ENCODE data around the gene CBX3.
"Not testable (repeated sequence)": the region's sequence is repeated elsewhere in the genome, so short reads cannot be mapped to it uniquely, and the experiment has no call there.

The CBX3 gene

DNA sequence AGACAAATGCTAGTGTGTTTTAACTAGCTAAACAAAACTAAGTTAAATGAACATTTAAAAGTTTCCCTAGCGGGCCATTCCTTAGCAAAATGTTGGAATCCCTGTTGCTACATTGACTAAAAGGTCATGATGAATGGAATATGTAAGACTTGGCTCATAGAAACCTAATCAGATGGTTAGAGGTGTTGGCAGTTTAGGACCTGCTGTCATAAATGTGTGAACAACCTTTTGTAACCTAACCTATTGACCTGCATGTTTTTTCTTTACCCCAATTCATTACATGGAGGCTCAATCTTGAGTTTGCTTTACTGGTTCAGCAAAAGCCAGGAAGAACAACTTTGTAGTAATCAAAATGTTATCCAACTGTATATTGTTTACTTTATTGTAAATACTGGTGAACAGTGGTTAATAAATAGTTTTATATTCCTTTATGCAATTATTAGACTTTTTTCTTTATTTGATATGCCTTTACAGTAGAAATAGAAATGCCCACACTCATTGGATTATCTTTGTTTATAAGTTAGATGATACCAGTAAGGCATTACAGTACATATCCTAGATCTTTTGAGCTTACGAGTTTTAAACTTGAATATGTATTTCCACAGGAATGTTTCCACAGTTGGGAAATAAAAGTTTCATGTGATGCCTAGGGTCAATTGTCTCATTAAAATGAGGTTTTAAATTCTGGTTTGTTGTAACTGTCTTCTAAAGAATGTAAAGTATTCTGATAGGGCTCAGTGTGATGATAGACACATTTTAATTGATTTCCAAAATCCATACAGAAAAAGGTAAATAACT lies 11.6 kb downstream of the CBX3 start:
- H3K9me3 ChIP-seq (ENCODE audit: low read length) = no peaks in the 10 kb centered on the region
- H3K27me3 ChIP-seq (ENCODE audit: insufficient read depth, low read length) = no peaks in the 10 kb centered on the region
- H3K4me3 ChIP-seq (ENCODE audit: low read length) = no peak overlapping the region
- peaks cover 2% of the 10 kb centered on the region for H3K4me1 ChIP-seq (ENCODE audit: insufficient read depth, low read length)
- peaks cover 51% of the 10 kb centered on the region for H3K36me3 ChIP-seq (ENCODE audit: insufficient read depth, low read length)
- H2AFZ ChIP-seq (ENCODE audit: low read depth, low read length) = no peak overlapping the region

DNA sequence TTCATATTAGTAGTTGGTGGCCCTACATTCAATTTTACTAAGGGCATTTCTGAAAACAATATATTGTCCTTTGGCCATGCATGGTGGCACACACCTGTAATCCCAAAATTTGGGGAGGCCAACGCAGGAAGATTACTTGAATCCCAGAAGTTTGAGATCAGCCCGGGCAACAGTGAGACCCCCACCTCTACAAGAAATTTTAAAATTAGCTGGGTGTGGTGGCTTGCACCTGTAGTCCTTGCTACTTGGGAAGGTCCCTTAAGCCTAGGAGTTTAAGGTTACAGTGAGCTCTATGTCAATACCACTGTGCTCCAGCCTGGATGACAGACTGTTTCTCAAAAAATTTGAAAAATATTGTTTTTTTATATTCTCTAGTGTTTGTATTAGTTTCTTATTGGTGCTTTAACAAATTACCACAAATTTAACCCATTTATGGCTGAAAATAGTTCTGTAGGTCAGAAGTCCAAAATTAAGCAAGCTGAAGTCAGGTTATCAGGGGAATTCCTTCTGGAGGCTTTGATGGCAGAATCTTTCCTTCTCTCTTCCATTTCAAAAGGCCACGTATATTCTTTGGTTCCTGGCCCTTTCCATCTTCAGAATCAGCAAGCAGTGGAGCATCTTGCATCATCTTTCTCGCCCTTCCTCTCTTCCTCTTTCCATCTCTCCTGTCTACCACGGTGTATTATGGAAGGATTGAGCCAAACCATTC lies 12.4 kb downstream of the CBX3 start:
- Histone ChIP-seq H3K4me3 (ENCODE audit: low read length) (no peak overlapping the region), H3K9me3 (ENCODE audit: low read length) (no peaks in the 10 kb centered on the region), H3K36me3 (ENCODE audit: insufficient read depth, low read length) (peaks cover 44% of the 10 kb centered on the region), H3K27me3 (ENCODE audit: insufficient read depth, low read length) (no peaks in the 10 kb centered on the region), H3K4me1 (ENCODE audit: insufficient read depth, low read length) (peaks cover 2% of the 10 kb centered on the region), H2AFZ (ENCODE audit: low read depth, low read length) (no peak overlapping the region)

DNA sequence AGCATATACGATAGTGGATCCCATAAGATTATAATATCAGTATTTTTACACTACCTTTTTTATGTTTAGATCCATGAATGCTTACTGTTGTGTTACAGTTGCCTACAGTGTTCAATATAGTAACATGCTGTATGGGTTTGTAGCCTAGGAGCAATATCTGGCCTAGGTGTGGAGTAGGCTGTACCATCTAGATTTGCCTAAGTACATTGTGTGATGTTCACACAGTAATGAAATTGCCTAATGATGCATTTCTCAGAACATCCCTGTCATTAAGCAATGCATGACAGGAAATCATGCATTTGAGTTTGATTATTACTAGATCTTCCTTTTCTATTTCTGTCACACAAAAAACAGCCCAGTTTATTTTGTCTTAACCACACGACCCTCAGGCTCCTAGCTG lies 14.5 kb downstream of the CBX3 start:
- no peak overlapping the region for H3K4me3 ChIP-seq (ENCODE audit: low read length)
- H3K9me3 ChIP-seq (ENCODE audit: low read length) = no peaks in the 10 kb centered on the region
- no peaks in the 10 kb centered on the region for H3K27me3 ChIP-seq (ENCODE audit: insufficient read depth, low read length)

DNA sequence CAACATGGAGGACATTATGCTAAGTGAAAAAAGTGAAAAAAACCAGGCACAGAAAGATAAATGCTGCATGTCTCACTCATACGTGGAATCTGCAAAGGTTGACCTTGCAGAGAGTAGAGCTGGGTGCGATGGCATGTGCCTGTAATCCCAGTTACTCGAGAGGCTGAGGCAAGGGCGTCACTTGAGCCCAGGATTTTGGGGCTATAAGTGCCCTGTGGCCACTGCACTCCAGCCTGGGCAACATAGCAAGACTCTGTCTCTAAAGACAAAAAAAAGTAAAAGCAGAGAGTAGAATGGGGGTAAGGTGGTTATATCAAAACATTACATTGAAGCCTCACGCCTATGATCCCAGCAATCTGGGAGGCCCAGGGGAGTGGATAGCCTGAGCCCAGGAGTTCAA lies 22.8 kb downstream of the CBX3 start:
- Histone ChIP-seq H3K27me3 (ENCODE audit: insufficient read depth, low read length) (peaks cover 3% of the 10 kb centered on the region), H3K36me3 (ENCODE audit: insufficient read depth, low read length) (no peaks in the 10 kb centered on the region)

More for the DNA sequence above, 14.5 kb downstream of the CBX3 start:
- Histone ChIP-seq H3K4me1 (ENCODE audit: insufficient read depth, low read length) (peaks cover 2% of the 10 kb centered on the region), H2AFZ (ENCODE audit: low read depth, low read length) (no peak overlapping the region), H3K36me3 (ENCODE audit: insufficient read depth, low read length) (peaks cover 23% of the 10 kb centered on the region)

DNA sequence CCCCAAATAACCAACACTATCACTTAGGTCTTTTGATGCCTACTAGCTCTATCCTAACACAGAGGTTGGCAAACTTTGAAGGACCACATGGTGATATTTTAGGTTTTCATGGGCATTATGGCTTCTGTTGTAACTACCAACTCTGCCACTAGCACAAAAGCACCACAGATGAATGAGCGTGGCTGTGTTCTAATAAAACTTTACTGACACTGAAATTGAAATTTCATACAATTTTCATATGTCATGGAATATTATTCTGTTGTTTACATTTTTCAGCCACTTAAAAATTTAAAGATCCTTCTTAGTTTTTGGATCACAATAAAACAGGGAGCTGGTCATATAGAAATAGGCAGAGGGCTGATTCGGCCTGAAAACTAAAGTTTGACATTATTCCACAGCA lies 26.4 kb downstream of the CBX3 start:
- Histone ChIP-seq H2AFZ (ENCODE audit: low read depth, low read length) (no peak overlapping the region), H3K36me3 (ENCODE audit: insufficient read depth, low read length) (no peaks in the 10 kb centered on the region), H3K4me3 (ENCODE audit: low read length) (no peak overlapping the region), H3K4me1 (ENCODE audit: insufficient read depth, low read length) (no peaks in the 10 kb centered on the region), H3K9me3 (ENCODE audit: low read length) (no peaks in the 10 kb centered on the region), H3K27me3 (ENCODE audit: insufficient read depth, low read length) (peaks cover 5% of the 10 kb centered on the region)

More for the DNA sequence above, 22.8 kb downstream of the CBX3 start:
- H2AFZ ChIP-seq (ENCODE audit: low read depth, low read length) = no peak overlapping the region
- H3K4me1 ChIP-seq (ENCODE audit: insufficient read depth, low read length) = no peaks in the 10 kb centered on the region
- no peak overlapping the region for H3K4me3 ChIP-seq (ENCODE audit: low read length)
- no peaks in the 10 kb centered on the region for H3K9me3 ChIP-seq (ENCODE audit: low read length)

DNA sequence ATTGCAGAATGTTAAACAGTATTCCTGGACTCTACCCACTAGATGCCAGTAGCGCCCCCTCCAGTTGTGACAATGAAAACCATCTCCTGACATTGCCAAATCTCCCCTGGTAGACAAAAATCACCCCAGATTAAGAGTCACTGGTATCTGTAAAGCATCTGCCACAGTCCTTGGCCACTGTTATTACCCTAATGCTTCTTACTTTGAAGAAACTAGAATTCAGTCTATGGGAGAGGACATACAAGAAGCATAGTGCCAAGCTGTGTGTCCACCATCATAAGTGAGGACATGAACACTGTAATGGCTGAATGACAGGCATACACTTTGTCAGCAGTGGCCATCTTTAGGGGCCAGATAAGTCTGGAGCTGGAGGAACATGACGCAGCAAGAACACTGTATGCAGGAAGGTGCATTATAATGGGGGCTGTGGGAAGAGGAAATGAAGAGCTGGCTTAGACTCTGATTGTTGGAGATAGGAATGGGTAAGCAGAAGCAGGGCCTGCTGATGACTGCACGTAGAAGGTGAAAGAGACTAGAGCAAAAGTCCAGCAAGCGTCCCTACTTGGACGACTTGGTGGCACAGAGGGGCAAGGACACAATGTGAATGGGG lies 32.5 kb downstream of the CBX3 start:
- no peak overlapping the region for H2AFZ ChIP-seq (ENCODE audit: low read depth, low read length)
- H3K27me3 ChIP-seq (ENCODE audit: insufficient read depth, low read length) = peaks cover 10% of the 10 kb centered on the region
- no peaks in the 10 kb centered on the region for H3K36me3 ChIP-seq (ENCODE audit: insufficient read depth, low read length)

DNA sequence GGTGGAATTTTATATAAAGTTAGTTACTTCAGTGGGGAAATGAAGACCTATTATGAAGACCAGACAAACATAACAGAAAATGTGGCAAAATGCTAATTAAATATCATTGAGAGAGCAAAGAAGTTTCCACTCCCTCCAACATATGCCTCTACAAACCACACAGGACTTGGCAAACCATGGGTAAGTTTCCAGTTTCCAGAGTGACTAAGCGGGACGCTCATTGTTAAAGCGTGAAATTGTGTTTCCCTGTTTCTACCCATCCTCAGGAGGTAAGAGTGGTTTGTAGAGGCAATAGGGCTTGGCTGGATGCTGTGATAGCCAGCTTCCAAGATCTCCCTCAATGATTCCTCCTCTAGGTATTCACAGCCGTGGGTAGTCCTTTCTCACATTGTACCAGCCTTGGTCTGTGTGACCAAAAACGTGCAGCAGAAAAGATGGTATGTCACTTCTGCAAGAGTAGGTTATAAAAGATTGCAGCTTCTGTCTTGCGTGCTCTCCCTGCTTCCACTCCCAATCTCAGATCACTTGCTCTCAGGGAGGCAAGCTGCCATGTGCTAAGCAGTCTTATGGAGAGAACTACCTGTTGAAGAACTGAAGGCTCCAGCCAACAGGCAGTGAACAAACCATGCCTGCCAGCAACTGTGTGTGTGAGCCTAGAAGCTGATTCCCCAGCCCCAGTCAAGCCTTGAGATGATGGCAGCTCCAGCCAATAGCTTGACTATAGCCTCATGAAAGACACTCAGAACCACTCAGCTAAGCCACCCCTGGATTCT lies 35.7 kb downstream of the CBX3 start:
- peaks cover 8% of the 10 kb centered on the region for H3K27me3 ChIP-seq (ENCODE audit: insufficient read depth, low read length)
- H3K36me3 ChIP-seq (ENCODE audit: insufficient read depth, low read length) = no peaks in the 10 kb centered on the region
- H3K9me3 ChIP-seq (ENCODE audit: low read length) = no peaks in the 10 kb centered on the region
- H3K4me1 ChIP-seq (ENCODE audit: insufficient read depth, low read length) = no peaks in the 10 kb centered on the region
- no peak overlapping the region for H2AFZ ChIP-seq (ENCODE audit: low read depth, low read length)
- H3K4me3 ChIP-seq (ENCODE audit: low read length) = no peak overlapping the region

More for the DNA sequence above, 32.5 kb downstream of the CBX3 start:
- Histone ChIP-seq H3K4me3 (ENCODE audit: low read length) (no peak overlapping the region), H3K4me1 (ENCODE audit: insufficient read depth, low read length) (no peaks in the 10 kb centered on the region), H3K9me3 (ENCODE audit: low read length) (no peaks in the 10 kb centered on the region)

DNA sequence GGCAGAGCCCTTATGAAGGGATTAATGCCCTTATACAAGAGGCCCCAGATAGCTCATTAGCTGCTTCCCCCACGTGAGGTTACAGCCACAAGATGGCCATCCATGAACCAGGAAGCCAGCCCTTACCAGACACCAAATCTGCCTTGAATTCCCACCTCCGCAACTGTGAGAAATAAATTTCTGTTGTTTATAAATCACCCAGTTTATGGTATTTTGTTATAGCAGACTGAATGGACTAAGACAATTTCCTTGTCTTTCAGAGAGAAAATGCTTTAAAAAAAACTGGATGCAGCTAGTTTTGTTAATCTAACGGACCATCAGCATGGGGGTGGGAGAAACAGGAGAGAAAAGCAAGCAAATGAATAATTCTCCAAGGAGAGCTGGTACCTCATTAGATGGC lies 36.5 kb downstream of the CBX3 start:
- Histone ChIP-seq H3K9me3 (ENCODE audit: low read length) (no peaks in the 10 kb centered on the region), H3K27me3 (ENCODE audit: insufficient read depth, low read length) (peaks cover 8% of the 10 kb centered on the region), H3K4me1 (ENCODE audit: insufficient read depth, low read length) (no peaks in the 10 kb centered on the region), H3K36me3 (ENCODE audit: insufficient read depth, low read length) (no peaks in the 10 kb centered on the region), H2AFZ (ENCODE audit: low read depth, low read length) (no peak overlapping the region), H3K4me3 (ENCODE audit: low read length) (no peak overlapping the region)

DNA sequence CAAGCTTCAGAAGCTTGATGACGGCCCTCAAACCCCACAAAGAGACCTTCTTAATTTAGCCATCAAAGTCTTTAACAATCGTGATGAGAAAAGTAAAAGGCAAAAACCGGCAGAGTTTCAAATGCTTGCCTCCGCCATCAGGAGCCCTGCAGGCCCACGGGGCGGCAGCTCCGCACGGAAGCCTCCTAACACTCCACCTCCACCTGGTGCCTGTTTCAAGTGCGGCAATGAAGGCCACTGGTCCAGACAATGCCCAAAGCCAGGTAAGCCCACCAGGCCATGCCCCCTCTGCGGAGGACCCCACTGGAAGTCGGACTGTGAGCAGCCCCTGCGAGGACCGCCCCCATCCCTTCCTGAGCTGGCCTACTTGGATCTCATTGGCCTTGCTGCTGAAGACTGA lies 43.6 kb downstream of the CBX3 start:
- H3K4me3 ChIP-seq (ENCODE audit: low read length) = no peak overlapping the region
- no peak overlapping the region for H2AFZ ChIP-seq (ENCODE audit: low read depth, low read length)
- no peaks in the 10 kb centered on the region for H3K9me3 ChIP-seq (ENCODE audit: low read length)
- H3K36me3 ChIP-seq (ENCODE audit: insufficient read depth, low read length) = no peaks in the 10 kb centered on the region
- no peaks in the 10 kb centered on the region for H3K27me3 ChIP-seq (ENCODE audit: insufficient read depth, low read length)
- H3K4me1 ChIP-seq (ENCODE audit: insufficient read depth, low read length) = no peaks in the 10 kb centered on the region

DNA sequence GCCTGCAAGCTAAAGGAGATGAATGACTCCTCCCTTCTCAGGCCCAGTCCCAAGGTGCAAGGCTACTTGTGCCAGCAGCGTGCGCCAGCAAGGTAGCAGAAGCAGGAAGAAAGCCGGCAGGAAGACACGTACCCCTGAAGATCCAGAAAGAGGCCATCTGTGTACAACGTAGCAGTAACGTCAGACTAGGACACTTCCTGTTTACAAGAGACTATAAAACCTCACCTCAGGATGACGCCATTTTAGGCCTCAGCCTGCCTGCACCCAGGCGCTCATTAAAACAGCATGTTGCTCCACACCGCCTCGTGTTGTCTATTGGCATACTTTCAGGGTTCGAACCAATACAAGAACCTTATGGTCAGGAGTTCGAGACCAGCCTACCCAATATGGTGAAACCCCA lies 48.7 kb downstream of the CBX3 start:
- Histone ChIP-seq H3K9me3 (ENCODE audit: low read length) (no peaks in the 10 kb centered on the region), H3K27me3 (ENCODE audit: insufficient read depth, low read length) (no peaks in the 10 kb centered on the region), H3K4me3 (ENCODE audit: low read length) (no peak overlapping the region), H2AFZ (ENCODE audit: low read depth, low read length) (no peak overlapping the region), H3K36me3 (ENCODE audit: insufficient read depth, low read length) (no peaks in the 10 kb centered on the region), H3K4me1 (ENCODE audit: insufficient read depth, low read length) (no peaks in the 10 kb centered on the region)

DNA sequence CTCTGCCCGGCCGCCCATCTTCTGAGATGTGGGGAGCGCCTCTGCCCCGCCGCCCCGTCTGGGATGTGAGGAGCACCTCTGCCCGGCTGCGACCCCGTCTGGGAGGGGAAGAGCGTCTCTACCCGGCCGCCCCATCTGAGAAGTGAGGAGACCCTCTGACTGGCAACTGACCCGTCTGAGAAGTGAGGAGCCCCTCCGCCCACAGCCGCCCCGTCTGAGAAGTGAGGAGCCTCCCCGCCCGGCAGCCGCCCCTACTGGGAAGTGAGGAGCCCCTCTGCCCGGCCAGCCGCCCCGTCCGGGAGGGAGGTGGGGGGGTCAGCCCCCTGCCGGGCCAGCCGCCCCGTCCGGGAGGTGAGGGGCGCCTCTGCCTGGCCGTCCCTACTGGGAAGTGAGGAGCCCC lies 60.3 kb downstream of the CBX3 start:
- not testable (repeated sequence) for H2AFZ ChIP-seq (ENCODE audit: low read depth, low read length); H3K36me3 ChIP-seq (ENCODE audit: insufficient read depth, low read length); H3K4me3 ChIP-seq (ENCODE audit: low read length); H3K9me3 ChIP-seq (ENCODE audit: low read length); H3K4me1 ChIP-seq (ENCODE audit: insufficient read depth, low read length); H3K27me3 ChIP-seq (ENCODE audit: insufficient read depth, low read length)

Data from neuron (in vitro differentiated cells).